Activated naive CD8-positive, alpha-beta T cell treated with anti-CD3 and anti-CD28 coated beads, Interleukin-2, amount 50 U/mL, for 24 hours (primary cell): ENCODE results near the gene PSMB9.
A peak's percentile ranks its signal among the peaks of the same experiment; 100 is the strongest.

ENCODE experiments used
- ATAC-seq: fragments of 150-1000 bp; cut with Tn5 transposase; one replicate; pipeline ENCODE4 v1.10.0; 2021
- DNase-seq: peaks from one replicate; pipeline ENCODE4 v3.0.0; 2021
- H3K27ac Mint-ChIP-seq: one replicate; pipeline ENCODE4 v1.8.0; 2021; ENCODE audit warnings: mild to moderate bottlenecking, mixed read lengths
- H3K27me3 Mint-ChIP-seq: one replicate; pipeline ENCODE4 v1.8.0; 2021; ENCODE audit warnings: mixed read lengths
- H3K36me3 Mint-ChIP-seq: one replicate; pipeline ENCODE4 v1.8.0; 2021; ENCODE audit warnings: low read depth, mixed read lengths
- H3K4me1 Mint-ChIP-seq: one replicate; pipeline ENCODE4 v1.8.0; 2021; ENCODE audit warnings: mixed read lengths
- H3K4me3 Mint-ChIP-seq: one replicate; pipeline ENCODE4 v1.8.0; 2021; ENCODE audit warnings: mild to moderate bottlenecking, moderate library complexity, mixed read lengths
- H3K9me3 Mint-ChIP-seq: one replicate; pipeline ENCODE4 v1.8.0; 2021; ENCODE audit warnings: mixed read lengths

Gene PSMB9

GRCh38 chr6:32889533-32889932, 35.5 kb downstream of the PSMB9 start:
- Mint-ChIP-seq H3K27me3 (no peaks in the 10 kb centered on the region), H3K4me3 (no peak overlapping the region), H3K27ac (no peak overlapping the region), H3K36me3 (no peaks in the 10 kb centered on the region), H3K9me3 (no peaks in the 10 kb centered on the region), H3K4me1 (peaks cover 6% of the 10 kb centered on the region)
- no peak for ATAC-seq
- no peak for DNase-seq

DNA sequence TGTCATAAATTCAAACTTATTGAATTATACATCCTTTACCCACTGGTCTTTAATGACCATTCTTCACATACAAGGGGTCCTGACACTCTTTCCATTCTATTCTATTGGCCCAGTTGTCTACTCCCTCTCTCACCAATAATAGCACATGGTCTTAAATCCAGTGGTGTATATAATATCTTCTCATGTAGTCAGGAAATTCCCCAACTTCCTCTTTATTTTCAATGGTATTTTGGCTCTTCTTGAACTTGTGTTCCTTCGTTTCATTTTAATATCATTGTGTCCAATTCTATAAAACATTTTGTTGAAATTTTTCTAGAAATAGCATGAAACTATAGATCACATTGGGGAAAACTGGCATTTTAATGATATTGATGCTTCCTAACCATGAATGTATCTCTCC, 36.8 kb downstream of the PSMB9 start:
- no peak overlapping the region for H3K27ac Mint-ChIP-seq
- no peak overlapping the region for H3K4me3 Mint-ChIP-seq
- no peaks in the 10 kb centered on the region for H3K27me3 Mint-ChIP-seq
- H3K36me3 Mint-ChIP-seq: no peaks in the 10 kb centered on the region
- H3K9me3 Mint-ChIP-seq: no peaks in the 10 kb centered on the region
- peaks cover 14% of the 10 kb centered on the region for H3K4me1 Mint-ChIP-seq
- DNase-seq (no peak), ATAC-seq (no peak)

DNA sequence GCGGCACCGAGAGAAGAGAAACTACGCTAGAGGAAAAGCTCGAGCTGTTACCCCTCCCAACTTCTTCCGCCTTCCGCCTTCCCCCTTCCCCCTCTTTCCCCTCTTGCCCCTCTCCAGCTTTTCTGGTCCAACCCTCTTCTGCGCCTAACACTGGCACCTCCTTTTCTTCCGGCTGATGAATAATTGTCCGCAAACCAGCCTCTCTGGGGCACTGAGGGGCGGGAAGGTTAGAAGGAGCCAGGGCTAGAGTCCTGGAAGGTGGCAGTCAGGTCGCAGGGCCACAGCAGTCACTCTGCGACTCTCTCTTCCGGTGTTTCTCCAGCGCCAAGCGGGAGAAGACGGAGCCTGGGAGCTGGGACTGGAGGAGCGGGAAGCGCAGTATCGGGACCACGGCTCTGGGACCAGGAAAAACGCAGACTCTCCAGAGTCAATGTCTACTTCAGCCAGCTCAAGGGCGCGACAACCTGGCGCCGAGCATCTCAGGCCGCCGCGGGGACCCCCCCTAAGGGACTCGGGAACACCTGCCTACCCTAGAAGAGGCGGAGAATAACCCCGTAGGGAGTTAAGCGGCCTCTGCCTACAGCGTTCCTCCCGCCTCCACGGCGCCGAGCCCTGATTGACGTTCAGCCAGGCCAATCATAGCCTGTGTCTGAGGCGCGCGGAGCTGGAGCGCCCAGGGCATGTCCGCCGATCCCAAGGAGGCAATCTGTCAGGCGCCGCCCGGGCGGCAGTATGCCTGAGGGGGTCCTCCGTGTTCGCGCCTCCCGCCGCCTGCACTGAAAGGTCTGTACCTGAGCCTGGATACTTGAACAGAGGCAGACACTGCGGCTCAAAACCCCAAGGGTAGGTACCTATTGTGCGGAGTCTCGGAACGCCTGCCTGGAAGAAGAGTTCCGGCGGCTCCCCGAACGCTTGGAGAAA, 40.4 kb downstream of the PSMB9 start:
- DNase-seq: peak; percentile 96
- peak; percentile 99 for ATAC-seq
- Mint-ChIP-seq H3K4me3 (peak overlapping the region; percentile 97), H3K27me3 (no peaks in the 10 kb centered on the region), H3K27ac (peak overlapping the region; percentile 91), H3K9me3 (no peaks in the 10 kb centered on the region), H3K4me1 (peaks cover 36% of the 10 kb centered on the region), H3K36me3 (peaks cover 5% of the 10 kb centered on the region)

DNA sequence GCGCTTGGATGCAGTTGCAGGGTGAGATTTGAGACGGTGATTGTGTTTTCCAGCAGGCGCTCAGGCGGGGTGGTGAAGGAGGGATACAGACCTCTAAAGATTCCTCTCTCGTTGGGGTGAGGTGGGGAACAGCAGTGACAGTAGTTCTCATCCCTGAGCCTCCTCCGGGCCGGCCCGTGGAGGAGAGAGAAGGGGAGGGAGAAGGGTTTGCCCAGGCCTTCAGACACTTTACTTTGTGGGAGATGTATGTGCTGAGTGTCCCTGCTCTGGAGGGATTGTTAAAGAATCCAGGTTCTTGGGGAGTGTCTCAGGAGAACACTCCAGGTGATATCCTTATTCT, 41.0 kb downstream of the PSMB9 start:
- DNase-seq: no peak
- Mint-ChIP-seq H3K27ac (peak overlapping the region; percentile 91), H3K4me3 (peak overlapping the region; percentile 97), H3K4me1 (peaks cover 36% of the 10 kb centered on the region), H3K27me3 (no peaks in the 10 kb centered on the region), H3K36me3 (peaks cover 5% of the 10 kb centered on the region), H3K9me3 (no peaks in the 10 kb centered on the region)
- ATAC-seq: peak; percentile 7

GRCh38 chr6:32903952-32904351, 50.0 kb downstream of the PSMB9 start:
- no peaks in the 10 kb centered on the region for H3K4me1 Mint-ChIP-seq
- ATAC-seq (no peak), DNase-seq (no peak)
- H3K9me3 Mint-ChIP-seq: no peaks in the 10 kb centered on the region
- no peaks in the 10 kb centered on the region for H3K27me3 Mint-ChIP-seq
- no peak overlapping the region for H3K27ac Mint-ChIP-seq
- H3K36me3 Mint-ChIP-seq: peaks cover 13% of the 10 kb centered on the region
- H3K4me3 Mint-ChIP-seq: no peak overlapping the region

- no peak overlapping the region for H3K4me3 Mint-ChIP-seq
- ATAC-seq: no peak
- no peaks in the 10 kb centered on the region for H3K4me1 Mint-ChIP-seq
- H3K9me3 Mint-ChIP-seq: no peaks in the 10 kb centered on the region
- H3K27me3 Mint-ChIP-seq: no peaks in the 10 kb centered on the region
- no peak for DNase-seq
- H3K36me3 Mint-ChIP-seq: peaks cover 13% of the 10 kb centered on the region
- H3K27ac Mint-ChIP-seq: no peak overlapping the region
Measured at GRCh38 chr6:32905078-32905477, 51.1 kb downstream of the PSMB9 start.

- peaks cover 1% of the 10 kb centered on the region for H3K27me3 Mint-ChIP-seq
- no peak for DNase-seq
- H3K9me3 Mint-ChIP-seq: no peaks in the 10 kb centered on the region
- H3K27ac Mint-ChIP-seq: no peak overlapping the region
- peaks cover 3% of the 10 kb centered on the region for H3K36me3 Mint-ChIP-seq
- no peaks in the 10 kb centered on the region for H3K4me1 Mint-ChIP-seq
- no peak overlapping the region for H3K4me3 Mint-ChIP-seq
- no peak for ATAC-seq
Measured at GRCh38 chr6:32906539-32906938, 52.5 kb downstream of the PSMB9 start.

- Mint-ChIP-seq H3K4me1 (no peaks in the 10 kb centered on the region), H3K4me3 (no peak overlapping the region), H3K27ac (no peak overlapping the region), H3K9me3 (no peaks in the 10 kb centered on the region), H3K27me3 (peaks cover 4% of the 10 kb centered on the region), H3K36me3 (no peaks in the 10 kb centered on the region)
- DNase-seq: no peak
- no peak for ATAC-seq
Measured at GRCh38 chr6:32908897-32909296, 54.9 kb downstream of the PSMB9 start.
